GM20000 (cell line): Measurements from ENCODE around the gene ZNF41.

Source experiments
- DNase-seq: peaks from one replicate; pipeline ENCODE4 v3.0.0; 2012; ENCODE audit warnings: low spot score
- CTCF ChIP-seq: IDR thresholded peaks from 2 replicates; pipeline ENCODE4 v1.5.1; 2012; ENCODE audit warnings: mild to moderate bottlenecking, control low read depth; ENCODE audit errors: extremely low read depth, missing control alignments

ZNF41 gene

GRCh38 chrX:47483306-47484268 lies 565 bp upstream of the ZNF41 start:
- TF ChIP-seq CTCF, result no peak
- DNase-seq, result no peak

GRCh38 chrX:47482065-47482511 lies 934 bp downstream of the ZNF41 start:
- TF ChIP-seq CTCF, result no peak
- no peak for DNase-seq

GRCh38 chrX:47481160-47481559 lies 1.9 kb downstream of the ZNF41 start:
- DNase-seq, result no peak
- TF ChIP-seq CTCF, result no peak

GRCh38 chrX:47480576-47480975 lies 2.4 kb downstream of the ZNF41 start:
- no peak for DNase-seq
- TF ChIP-seq CTCF, result no peak

GRCh38 chrX:47475476-47475875 lies 7.5 kb downstream of the ZNF41 start:
- DNase-seq, result no peak
- TF ChIP-seq CTCF, result no peak

GRCh38 chrX:47467106-47467505 lies 15.9 kb downstream of the ZNF41 start:
- no peak for TF ChIP-seq CTCF
- DNase-seq, result no peak

GRCh38 chrX:47460561-47460960 lies 22.5 kb downstream of the ZNF41 start:
- no peak for DNase-seq
- TF ChIP-seq CTCF, result no peak
